NCI-H187 (cell line): ENCODE data around the gene HLA-C.
"Not testable (repeated sequence)": the region's sequence is repeated elsewhere in the genome, so short reads cannot be mapped to it uniquely, and the experiment has no call there.

Experiments used
- DNase-seq, 2 experiments: peaks; one replicate each; lab custom pipeline; 2025; lab: John Stamatoyannopoulos, UW

HLA-C gene

GRCh38 chr6:31270788-31271640 is 878 bp downstream of the HLA-C start:
- no peak for DNase-seq

GRCh38 chr6:31268836-31269235 is 3.1 kb downstream of the HLA-C start:
- DNase-seq = no peak

GRCh38 chr6:31268369-31268765 is 3.5 kb downstream of the HLA-C start:
- no peak for DNase-seq

GRCh38 chr6:31267651-31268368 is 4.1 kb downstream of the HLA-C start:
- no peak for DNase-seq

GRCh38 chr6:31266567-31267360 is 5.1 kb downstream of the HLA-C start:
- no peak for DNase-seq

- no peak for DNase-seq
Measured at GRCh38 chr6:31265926-31266325, 6.0 kb downstream of the HLA-C start.

- not testable (repeated sequence) for DNase-seq
Measured at GRCh38 chr6:31263346-31263933, 8.5 kb downstream of the HLA-C start.

- not testable (repeated sequence) for DNase-seq
Measured at GRCh38 chr6:31259995-31260394, 11.9 kb downstream of the HLA-C start.

- no peak for DNase-seq
Measured at GRCh38 chr6:31252625-31253024, 19.3 kb downstream of the HLA-C start.

GRCh38 chr6:31251261-31251660 is 20.6 kb downstream of the HLA-C start:
- no peak for DNase-seq

GRCh38 chr6:31249184-31249583 is 22.7 kb downstream of the HLA-C start:
- no peak for DNase-seq

- no peak for DNase-seq
Measured at GRCh38 chr6:31247813-31248212, 24.1 kb downstream of the HLA-C start.

- DNase-seq = no peak
Measured at GRCh38 chr6:31246051-31246521, 25.8 kb downstream of the HLA-C start.

GRCh38 chr6:31243508-31243907 is 28.4 kb downstream of the HLA-C start:
- no peak for DNase-seq

GRCh38 chr6:31239854-31240253 is 32.0 kb downstream of the HLA-C start:
- DNase-seq = no peak

- DNase-seq = not testable (repeated sequence)
Measured at GRCh38 chr6:31234101-31234500, 37.8 kb downstream of the HLA-C start.

GRCh38 chr6:31228476-31228875 is 43.4 kb downstream of the HLA-C start:
- DNase-seq = no peak

- DNase-seq = no peak
Measured at GRCh38 chr6:31227143-31227542, 44.7 kb downstream of the HLA-C start.

GRCh38 chr6:31225735-31226134 is 46.2 kb downstream of the HLA-C start:
- no peak for DNase-seq

- no peak for DNase-seq
Measured at GRCh38 chr6:31222496-31222895, 49.4 kb downstream of the HLA-C start.
